CD4-positive, alpha-beta T cell treated with Interferon alpha-2 for 1 hour (primary cell): ENCODE results near the gene OIT3.
"Not testable (repeated sequence)": the region's sequence is repeated elsewhere in the genome, so short reads cannot be mapped to it uniquely, and the experiment has no call there.

Experiments used
- DNase-seq, 2 donors: peaks; one replicate each; pipeline ENCODE4 v3.0.0-alpha.2; 2020 to 2022

OIT3 gene

DNA sequence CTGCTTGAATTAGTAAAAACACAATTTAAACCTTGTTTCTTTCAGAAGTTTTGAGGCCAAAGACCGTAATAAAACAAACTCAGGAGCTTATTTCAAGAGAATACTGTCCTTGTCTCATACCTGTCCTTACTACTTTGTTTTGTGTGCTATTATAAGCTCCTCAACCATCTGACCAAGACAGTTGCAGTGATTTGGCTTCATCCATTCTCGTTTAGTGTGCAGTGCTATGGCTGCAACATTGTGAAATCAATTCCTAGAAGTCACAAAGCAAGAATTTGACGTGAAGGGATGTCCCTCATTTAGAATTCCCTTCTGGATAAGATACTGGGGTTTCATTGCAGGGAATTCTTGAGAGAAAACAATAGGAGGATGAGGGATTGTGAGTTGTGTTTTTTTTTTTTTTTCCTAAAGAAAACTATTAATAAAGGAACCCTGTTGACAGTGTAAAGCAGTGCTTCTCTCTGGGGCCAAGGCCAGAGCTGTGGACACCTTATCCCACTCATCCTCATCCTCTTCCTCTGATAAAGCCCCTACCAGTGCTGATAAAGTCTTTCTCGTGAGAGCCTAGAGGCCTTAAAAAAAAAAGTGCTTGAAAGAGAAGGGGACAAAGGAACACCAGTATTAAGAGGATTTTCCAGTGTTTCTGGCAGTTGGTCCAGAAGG lies at the start of gene OIT3:
Gene OIT3 (plus strand): TSS at position 604 of the 663 bp plus-strand sequence. CDS start 60 bp downstream, outside the sequence.
- no peak for DNase-seq

- no peak for DNase-seq
Measured at GRCh38 chr10:72846238-72846637, 47.3 kb upstream of the OIT3 start.

DNA sequence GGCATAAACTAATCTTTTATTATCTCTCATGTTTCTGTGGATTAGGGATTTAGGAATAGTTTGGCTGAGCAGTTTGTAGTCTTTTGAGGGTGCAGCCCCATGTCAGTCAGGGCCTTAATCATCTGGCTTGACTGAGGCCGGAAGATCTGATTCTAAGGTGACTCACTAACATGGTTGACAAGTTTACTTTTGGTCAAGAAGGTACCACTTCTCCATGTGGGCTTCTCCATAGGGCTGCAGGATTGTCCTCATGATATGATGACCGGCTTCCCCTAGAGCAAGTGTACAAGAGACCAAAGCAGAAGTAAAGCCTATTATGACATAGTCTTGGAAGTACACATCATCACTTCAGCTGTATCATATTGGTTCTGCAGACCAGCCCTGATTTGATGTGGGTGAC lies 45.9 kb upstream of the OIT3 start:
- DNase-seq, result peak in 1 of 2 donors; percentile 3

- DNase-seq, result no peak
Measured at GRCh38 chr10:72850861-72851260, 42.7 kb upstream of the OIT3 start.

GRCh38 chr10:72851509-72851908 lies 42.0 kb upstream of the OIT3 start:
- no peak for DNase-seq

DNA sequence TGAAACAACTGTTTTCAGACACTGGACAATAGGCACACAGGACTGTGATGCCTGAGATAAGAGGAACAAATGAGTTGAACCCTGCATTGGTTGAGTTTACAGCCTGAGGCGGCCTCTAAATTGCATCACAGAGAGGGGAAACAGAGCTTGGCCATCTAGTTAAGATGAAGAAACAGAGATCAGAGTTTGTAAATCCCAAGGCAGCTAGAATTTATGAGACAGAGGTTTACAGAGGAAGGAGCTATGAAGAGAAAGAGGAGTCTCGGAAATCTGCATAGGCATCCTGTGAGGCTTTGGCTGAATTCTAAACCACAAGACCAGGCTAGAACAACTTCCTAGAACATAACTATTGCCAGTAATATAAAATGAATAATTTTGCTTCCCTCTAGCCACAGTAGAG lies 41.0 kb upstream of the OIT3 start:
- DNase-seq, result no peak

DNA sequence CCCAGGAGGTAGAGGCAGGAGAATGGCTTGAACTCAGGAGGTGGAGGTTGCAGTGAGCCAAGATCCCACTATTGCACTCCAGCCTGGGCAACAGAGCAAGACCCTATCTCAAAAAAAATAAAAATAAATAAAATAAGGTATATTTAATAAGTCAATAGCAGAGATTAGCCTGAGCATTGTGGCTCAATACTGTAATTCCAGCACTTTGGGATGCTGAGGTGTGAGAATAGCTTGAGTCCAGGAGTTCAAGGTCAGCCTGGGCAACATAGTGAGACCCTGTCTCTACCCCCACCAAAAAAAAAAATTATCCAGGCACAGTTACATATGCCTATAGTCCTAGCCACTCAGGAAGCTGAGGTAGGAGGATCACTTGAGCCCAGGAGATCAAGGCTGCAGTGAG lies 38.4 kb upstream of the OIT3 start:
- DNase-seq, result no peak

GRCh38 chr10:72855790-72856189 lies 37.7 kb upstream of the OIT3 start:
- DNase-seq, result no peak

GRCh38 chr10:72858067-72858466 lies 35.5 kb upstream of the OIT3 start:
- no peak for DNase-seq

DNA sequence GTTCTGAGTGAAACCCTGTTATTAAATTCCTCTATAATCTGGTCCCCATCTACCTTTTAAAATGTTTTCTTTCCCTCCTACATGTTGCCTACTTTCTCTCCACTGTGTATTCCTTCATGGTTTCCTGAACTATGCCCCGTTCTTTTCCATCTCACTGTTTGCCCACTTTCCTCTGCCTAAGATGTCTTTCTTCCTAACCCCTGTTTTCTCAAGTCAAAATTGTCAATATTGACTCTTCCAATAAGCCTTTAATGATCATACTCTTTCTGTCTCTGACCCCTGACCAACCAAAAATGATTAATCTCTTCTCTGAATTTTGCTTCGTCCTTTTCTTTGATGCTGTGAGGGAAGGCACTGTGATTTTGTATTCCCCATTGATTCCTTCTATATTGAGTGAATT lies 30.6 kb upstream of the OIT3 start:
- no peak for DNase-seq

DNA sequence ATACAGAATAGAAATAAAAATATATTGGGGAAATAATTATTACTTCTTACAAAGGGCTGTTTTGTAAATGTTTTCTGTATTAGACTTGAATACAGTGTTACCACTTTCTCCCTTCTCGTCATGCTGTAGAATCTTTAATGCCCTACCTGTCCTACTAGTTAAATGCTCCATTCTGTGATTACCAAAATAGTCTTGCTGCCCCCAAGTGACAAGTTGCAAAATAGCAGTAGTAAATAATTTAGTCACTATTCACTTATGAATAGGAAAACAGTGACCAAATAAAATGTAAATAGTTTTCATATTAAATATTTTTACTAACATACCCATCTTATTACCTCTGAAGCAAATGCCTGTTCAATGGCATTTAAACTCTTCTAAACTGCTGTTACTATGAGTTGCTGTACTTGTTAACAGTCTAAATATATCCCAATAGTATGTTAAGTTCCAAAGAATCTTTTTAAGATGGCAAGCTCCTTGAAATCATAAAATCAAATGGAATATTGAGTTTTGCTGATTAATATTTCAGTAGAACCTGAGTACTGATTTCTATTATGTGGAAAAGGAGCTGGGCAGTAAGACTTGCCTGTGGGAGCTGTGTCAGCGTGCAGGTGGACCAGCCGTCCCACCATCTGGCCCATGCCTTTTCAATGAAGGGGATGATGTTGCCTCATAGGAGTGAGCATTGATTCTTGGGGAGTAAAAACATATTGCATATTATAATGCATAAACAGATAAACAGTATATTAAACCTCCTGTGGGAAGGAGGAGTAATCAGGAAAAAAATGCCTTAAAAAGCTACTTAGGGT lies 18.1 kb upstream of the OIT3 start:
- DNase-seq, result peak in 1 of 2 donors; percentile 43

- DNase-seq, result no peak
Measured at GRCh38 chr10:72879245-72879644, 14.3 kb upstream of the OIT3 start.

DNA sequence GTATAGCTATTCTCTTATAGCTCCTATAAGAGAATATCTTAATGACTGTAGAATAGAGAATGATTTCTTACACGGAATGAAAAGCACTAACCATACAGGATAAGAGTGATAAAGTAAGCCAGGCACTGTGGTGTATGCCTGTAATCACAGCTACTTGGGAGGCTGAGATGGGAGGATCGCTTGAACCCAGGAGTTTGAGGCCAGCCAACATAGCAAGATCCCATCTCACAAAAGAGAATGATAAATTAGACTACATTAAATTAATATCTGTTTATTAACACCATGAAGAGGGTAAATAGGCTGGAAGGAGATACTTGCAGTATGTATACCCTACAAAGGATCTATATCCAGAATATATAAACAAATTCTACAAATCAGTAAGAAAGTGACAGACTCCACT lies 12.2 kb upstream of the OIT3 start:
- no peak for DNase-seq

DNA sequence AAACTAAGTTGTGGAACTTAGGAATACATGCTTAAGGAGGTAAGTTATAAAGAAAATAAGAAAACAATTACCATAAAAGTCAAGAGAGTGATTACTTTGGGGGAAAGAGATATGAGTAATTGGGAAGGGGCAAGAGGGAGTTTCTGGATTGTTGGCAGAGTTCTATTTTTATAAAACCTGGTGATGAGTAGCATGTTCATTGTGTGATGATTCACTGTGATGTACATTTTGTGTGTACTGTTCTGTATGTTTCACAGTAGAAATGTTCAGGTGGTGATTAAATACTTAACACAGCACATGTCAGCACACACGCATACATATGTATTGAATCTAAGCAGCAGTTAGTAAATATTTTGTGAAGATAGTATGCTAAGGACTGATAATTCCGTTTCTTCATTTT lies 9.7 kb upstream of the OIT3 start:
- DNase-seq, result no peak

DNA sequence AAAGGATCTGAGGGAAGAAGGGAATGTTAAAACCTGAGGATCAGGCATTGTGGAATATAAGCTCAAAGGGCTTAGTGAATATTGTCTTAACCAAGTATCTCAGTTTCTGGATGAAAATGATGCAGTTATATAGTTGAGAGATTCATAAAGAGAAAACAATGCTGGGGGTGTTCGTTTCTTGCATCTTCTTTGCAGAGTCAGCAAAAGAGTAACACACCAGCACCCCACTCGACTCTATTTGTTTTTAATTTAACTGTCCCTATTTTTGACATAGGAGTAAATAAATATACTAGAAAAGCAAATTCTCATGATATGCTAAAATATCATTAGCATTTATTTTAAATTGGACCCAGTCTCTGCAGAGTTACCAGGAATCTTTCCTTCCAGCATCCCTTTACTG lies 7.6 kb upstream of the OIT3 start:
- no peak for DNase-seq

- DNase-seq, result no peak
Measured at GRCh38 chr10:72886621-72887020, 6.9 kb upstream of the OIT3 start.

GRCh38 chr10:72887043-72887442 lies 6.5 kb upstream of the OIT3 start:
- no peak for DNase-seq

- DNase-seq, result no peak
Measured at GRCh38 chr10:72888151-72888638, 5.3 kb upstream of the OIT3 start.

DNA sequence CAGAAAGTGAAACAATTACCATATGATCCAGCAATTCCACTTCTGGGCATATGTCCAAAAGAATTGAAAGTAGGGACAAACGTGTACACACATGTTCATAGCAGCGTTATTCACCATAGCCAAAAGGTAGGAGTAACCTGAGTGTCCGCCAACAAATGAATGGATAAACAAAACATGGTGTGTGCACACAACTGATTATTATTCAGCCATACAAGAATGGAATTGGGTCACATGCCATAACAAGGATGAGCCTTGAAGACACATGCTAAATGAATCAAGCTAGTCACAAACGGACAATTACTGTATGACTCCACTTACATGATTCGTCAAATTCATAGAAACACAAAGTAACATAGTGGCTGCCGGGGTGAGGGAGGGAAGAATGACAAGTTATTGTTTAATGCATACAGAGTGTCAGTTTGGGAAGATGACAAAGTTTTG lies 4.1 kb upstream of the OIT3 start:
- DNase-seq, result no peak

GRCh38 chr10:72890086-72890485 lies 3.5 kb upstream of the OIT3 start:
- no peak for DNase-seq

GRCh38 chr10:72895236-72895850 lies 1.8 kb downstream of the OIT3 start:
- DNase-seq, result no peak

DNA sequence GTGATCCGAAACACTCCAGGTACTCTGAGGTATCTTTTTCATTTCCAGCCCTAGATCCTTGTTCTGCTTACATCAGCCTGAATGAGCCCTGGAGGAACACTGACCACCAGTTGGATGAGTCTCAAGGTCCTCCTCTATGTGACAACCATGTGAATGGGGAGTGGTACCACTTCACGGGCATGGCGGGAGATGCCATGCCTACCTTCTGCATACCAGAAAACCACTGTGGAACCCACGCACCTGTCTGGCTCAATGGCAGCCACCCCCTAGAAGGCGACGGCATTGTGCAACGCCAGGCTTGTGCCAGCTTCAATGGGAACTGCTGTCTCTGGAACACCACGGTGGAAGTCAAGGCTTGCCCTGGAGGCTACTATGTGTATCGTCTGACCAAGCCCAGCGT lies 5.1 kb downstream of the OIT3 start:
- no peak for DNase-seq

- DNase-seq, result no peak
Measured at GRCh38 chr10:72899545-72899944, 6.0 kb downstream of the OIT3 start.

DNA sequence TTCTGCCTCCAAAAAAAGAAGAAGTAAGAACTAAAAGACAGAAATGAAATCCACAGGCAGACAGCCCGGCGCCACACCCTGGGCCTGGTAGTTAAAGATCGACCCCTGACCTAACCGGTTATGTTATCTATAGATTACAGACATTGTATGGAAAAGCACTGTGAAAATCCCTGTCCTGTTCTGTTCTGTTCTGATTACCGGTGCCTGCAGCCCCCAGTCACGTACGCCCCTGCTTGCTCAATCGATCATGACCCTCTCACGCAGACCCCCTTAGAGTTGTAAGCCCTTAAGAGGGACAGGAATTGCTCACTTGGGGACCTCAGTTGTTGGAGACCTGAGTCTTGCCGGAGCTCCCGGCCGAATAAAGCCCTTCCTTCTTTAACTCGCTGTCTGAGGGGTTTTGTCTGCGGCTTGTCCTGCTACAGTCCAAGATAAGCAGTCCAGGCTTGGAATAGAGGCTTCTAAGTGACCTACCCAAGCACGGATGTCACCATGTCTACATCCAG lies 10.5 kb downstream of the OIT3 start:
- not testable (repeated sequence) for DNase-seq
